Endodermal cell (in vitro differentiated cells): ENCODE measurements around the gene DYTN. TPM values are rescaled to one million over a fixed set of nuclear protein-coding genes. Genes with fewer than 3 reads are reported as not detected.

Experiments
- DNase-seq: peaks from one replicate; pipeline ENCODE4 v3.0.0-alpha.2; 2017
- H3K27ac ChIP-seq: 2 replicates; pipeline ENCODE4 v1.5.1; 2013; ENCODE audit warnings: mild to moderate bottlenecking, low read depth, low read length, moderate library complexity
- H3K27me3 ChIP-seq: 2 replicates; pipeline ENCODE4 v1.6.1; 2013; ENCODE audit warnings: mild to moderate bottlenecking, low read length, moderate library complexity; ENCODE audit not compliant: insufficient read depth, control insufficient read depth, poor library complexity, severe bottlenecking
- H3K36me3 ChIP-seq: 2 replicates; pipeline ENCODE4 v1.7.0; 2013; ENCODE audit warnings: mild to moderate bottlenecking, low read length, moderate library complexity; ENCODE audit not compliant: control insufficient read depth, insufficient read depth
- H3K4me1 ChIP-seq: one replicate; pipeline ENCODE4 v1.7.0; 2013; ENCODE audit warnings: low read length; ENCODE audit not compliant: control insufficient read depth, insufficient read depth
- H3K4me3 ChIP-seq: 2 replicates; pipeline ENCODE4 v1.5.1; 2013; ENCODE audit warnings: mild to moderate bottlenecking, low read length, moderate library complexity
- H3K9ac ChIP-seq: 2 replicates; pipeline ENCODE4 v1.6.1; 2013; ENCODE audit warnings: mild to moderate bottlenecking, low read length, moderate library complexity; ENCODE audit not compliant: poor library complexity, severe bottlenecking; ENCODE audit errors: extremely low read depth
- H3K9me3 ChIP-seq: 2 replicates; pipeline ENCODE4 v1.6.1; 2013; ENCODE audit warnings: mild to moderate bottlenecking, low read length, moderate library complexity; ENCODE audit not compliant: control insufficient read depth
- H3K27ac Mint-ChIP-seq: 2 replicates; pipeline ENCODE4 v1.8.0; 2020; ENCODE audit warnings: mixed read lengths
- H3K27me3 Mint-ChIP-seq: 2 replicates; pipeline ENCODE4 v1.8.0; 2021; ENCODE audit warnings: mild to moderate bottlenecking, mixed read lengths; ENCODE audit not compliant: insufficient read depth
- H3K36me3 Mint-ChIP-seq: 2 replicates; pipeline ENCODE4 v1.8.0; 2020; ENCODE audit warnings: low read depth, mixed read lengths
- H3K4me1 Mint-ChIP-seq: 2 replicates; pipeline ENCODE4 v1.8.0; 2020; ENCODE audit warnings: mixed read lengths
- H3K4me3 Mint-ChIP-seq: 2 replicates; pipeline ENCODE4 v1.8.0; 2020; ENCODE audit warnings: mild to moderate bottlenecking, moderate library complexity, mixed read lengths
- H3K9me3 Mint-ChIP-seq: 2 replicates; pipeline ENCODE4 v1.8.0; 2020; ENCODE audit warnings: mild to moderate bottlenecking, mixed read lengths
- WGBS, 2 experiments: methylation state at CpG; one replicate each; pipeline versions ENCODE4 v1.1.5 to v1.1.7; 2013; ENCODE audit warnings: missing lambda C conversion rate in 2 of 2, mixed read lengths in 1 of 2; ENCODE audit not compliant: insufficient coverage in 1 of 2, insufficient read length in 1 of 2; 5-methylcytosine and 5-hydroxymethylcytosine counted together
- total RNA-seq, 2 donors: library from RNA; stranded (reverse); fragmentation: NEBNext Ultra II Directional in 1 of 2; extraction: Animal tissue kit (Norgen Biotek cat#: 25700) in 1 of 2; gene quantifications; 2 replicates in 1 of 2; 3 replicates in 1 of 2; pipeline ENCODE4 v1.2.1, GENCODE V29; 2021
- TF ChIP-seq, protein P1 (sequence below): fragments of 200-600 bp; sonication (generic); conservative IDR thresholded peaks from 2 replicates; pipeline ENCODE4 v1.5.0; 2021; ENCODE audit warnings: antibody characterized with exemption, mild to moderate bottlenecking

The DYTN gene
- total RNA-seq, 2 donors from 2014 or later = not detected

- peaks cover 6% of the 10 kb centered on the region for H3K4me1 Mint-ChIP-seq
- DNase-seq = peak; percentile 93
- WGBS, 2 experiments = 0% methylated on average over 36 to 46 of the region's 46 CpGs
- Histone ChIP-seq H3K4me3 (peak within 1 kb of the TSS; percentile 97), H3K4me1 (no peaks in the 10 kb centered on the region), H3K9me3 (no peaks in the 10 kb centered on the region), H3K36me3 (peaks cover 26% of the 10 kb centered on the region), H3K27me3 (peaks cover 27% of the 10 kb centered on the region), H3K27ac (peak within 1 kb of the TSS; percentile 4), H3K9ac (peak within 1 kb of the TSS; percentile 86)
- peak within 1 kb of the TSS; percentile 91 for H3K4me3 Mint-ChIP-seq
- H3K36me3 Mint-ChIP-seq = peaks cover 27% of the 10 kb centered on the region
- H3K27ac Mint-ChIP-seq = peak within 1 kb of the TSS; percentile 96
- peaks cover 6% of the 10 kb centered on the region for H3K27me3 Mint-ChIP-seq
- no peaks in the 10 kb centered on the region for H3K9me3 Mint-ChIP-seq
- TF ChIP-seq, protein P1, sequence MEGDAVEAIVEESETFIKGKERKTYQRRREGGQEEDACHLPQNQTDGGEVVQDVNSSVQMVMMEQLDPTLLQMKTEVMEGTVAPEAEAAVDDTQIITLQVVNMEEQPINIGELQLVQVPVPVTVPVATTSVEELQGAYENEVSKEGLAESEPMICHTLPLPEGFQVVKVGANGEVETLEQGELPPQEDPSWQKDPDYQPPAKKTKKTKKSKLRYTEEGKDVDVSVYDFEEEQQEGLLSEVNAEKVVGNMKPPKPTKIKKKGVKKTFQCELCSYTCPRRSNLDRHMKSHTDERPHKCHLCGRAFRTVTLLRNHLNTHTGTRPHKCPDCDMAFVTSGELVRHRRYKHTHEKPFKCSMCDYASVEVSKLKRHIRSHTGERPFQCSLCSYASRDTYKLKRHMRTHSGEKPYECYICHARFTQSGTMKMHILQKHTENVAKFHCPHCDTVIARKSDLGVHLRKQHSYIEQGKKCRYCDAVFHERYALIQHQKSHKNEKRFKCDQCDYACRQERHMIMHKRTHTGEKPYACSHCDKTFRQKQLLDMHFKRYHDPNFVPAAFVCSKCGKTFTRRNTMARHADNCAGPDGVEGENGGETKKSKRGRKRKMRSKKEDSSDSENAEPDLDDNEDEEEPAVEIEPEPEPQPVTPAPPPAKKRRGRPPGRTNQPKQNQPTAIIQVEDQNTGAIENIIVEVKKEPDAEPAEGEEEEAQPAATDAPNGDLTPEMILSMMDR = no peak
Measured at GRCh38 chr2:206765242-206766056, 47.3 kb upstream of the DYTN start, which contains the start of the genes FASTKD2 and MDH1B. Gene FASTKD2 (plus strand): TSS chr2:206765606. CDS start chr2:206766694, 1,088 bp downstream. Gene MDH1B (minus strand): TSS chr2:206765328. CDS start chr2:206765271, 57 bp downstream.

GRCh38 chr2:206764673-206765241 is 46.6 kb upstream of the DYTN start:
- 8 to 16% methylated on average over 8 to 18 of the region's 18 CpGs for WGBS, 2 experiments
- H3K36me3 Mint-ChIP-seq = peaks cover 21% of the 10 kb centered on the region
- no peak overlapping the region for H3K27ac ChIP-seq
- TF ChIP-seq, protein P1 = peak; percentile 21
- H3K4me3 Mint-ChIP-seq = peak overlapping the region; percentile 91
- peaks cover 6% of the 10 kb centered on the region for H3K4me1 Mint-ChIP-seq
- H3K4me3 ChIP-seq = peak overlapping the region; percentile 97
- H3K9me3 ChIP-seq = no peaks in the 10 kb centered on the region
- no peak for DNase-seq
- peak overlapping the region; percentile 86 for H3K9ac ChIP-seq
- no peaks in the 10 kb centered on the region for H3K4me1 ChIP-seq
- peaks cover 13% of the 10 kb centered on the region for H3K27me3 Mint-ChIP-seq
- peaks cover 31% of the 10 kb centered on the region for H3K27me3 ChIP-seq
- no peaks in the 10 kb centered on the region for H3K9me3 Mint-ChIP-seq
- H3K27ac Mint-ChIP-seq = peak overlapping the region; percentile 96
- peaks cover 22% of the 10 kb centered on the region for H3K36me3 ChIP-seq

- Mint-ChIP-seq H3K36me3 (no peaks in the 10 kb centered on the region), H3K4me3 (no peak overlapping the region), H3K4me1 (no peaks in the 10 kb centered on the region), H3K9me3 (no peaks in the 10 kb centered on the region), H3K27ac (no peak overlapping the region), H3K27me3 (peaks cover 31% of the 10 kb centered on the region)
- TF ChIP-seq, protein P1 = no peak
- H3K27ac ChIP-seq = no peak overlapping the region
- H3K4me1 ChIP-seq = no peaks in the 10 kb centered on the region
- no peaks in the 10 kb centered on the region for H3K9me3 ChIP-seq
- WGBS, 2 experiments = 76% methylated on average over 1 of the region's 1 CpG; no CpG with 5 or more reads in 1 of the 2 experiments
- peaks cover 18% of the 10 kb centered on the region for H3K27me3 ChIP-seq
- DNase-seq = no peak
- H3K36me3 ChIP-seq = no peaks in the 10 kb centered on the region
- H3K9ac ChIP-seq = no peak overlapping the region
- no peak overlapping the region for H3K4me3 ChIP-seq
Measured at GRCh38 chr2:206756816-206757215, 38.6 kb upstream of the DYTN start.
